Measurements from ENCODE around the gene PAIP2.

The PAIP2 gene

GRCh38 chr5:139378101-139378825, 36.6 kb downstream of the PAIP2 start:
- Histone ChIP-seq H2AFZ (ENCODE audit: low read length) (no peak overlapping the region), H4K20me1 (ENCODE audit: insufficient read depth, low read length, poor library complexity, severe bottlenecking) (peaks cover 1% of the 10 kb centered on the region), H3K79me2 (ENCODE audit: insufficient read depth, low read length) (no peaks in the 10 kb centered on the region), H3K9me3 (ENCODE audit: insufficient read depth, low read depth, low read length) (no peaks in the 10 kb centered on the region), H3K36me3 (ENCODE audit: insufficient read depth, low read length) (no peaks in the 10 kb centered on the region), H3K4me2 (ENCODE audit: low read depth, low read length, poor library complexity, severe bottlenecking) (no peak overlapping the region), H3K9me2 (replicated peaks; ENCODE audit: low read depth, low read length) (no peaks in the 10 kb centered on the region), H3K27me3 (ENCODE audit: insufficient read depth, low read length, poor library complexity, severe bottlenecking) (no peaks in the 10 kb centered on the region), H3K9ac (ENCODE audit: low read depth, low read length, poor library complexity, severe bottlenecking) (no peak overlapping the region), H3F3A (ENCODE audit: low read depth) (no peaks in the 10 kb centered on the region), H3K4me3 (ENCODE audit: low read length, poor library complexity, severe bottlenecking) (no peak overlapping the region), H3K4me1 (ENCODE audit: insufficient read depth, low read length, poor library complexity, severe bottlenecking) (peaks cover 15% of the 10 kb centered on the region)
- TF ChIP-seq EZH2phosphoT487 (IDR thresholded peaks at IDR 0.05; ENCODE audit: borderline replicate concordance) = no peak
- no peak for TF ChIP-seq CTCF (conservative IDR thresholded peaks at IDR 0.05; ENCODE audit: low read length)

- Histone ChIP-seq H3K9ac (ENCODE audit: low read depth, low read length, poor library complexity, severe bottlenecking) (no peak overlapping the region), H3F3A (ENCODE audit: low read depth) (no peaks in the 10 kb centered on the region)
- no peak for TF ChIP-seq EZH2phosphoT487 (IDR thresholded peaks at IDR 0.05; ENCODE audit: borderline replicate concordance)
- no peak for TF ChIP-seq CTCF (conservative IDR thresholded peaks at IDR 0.05; ENCODE audit: low read length)
Measured at GRCh38 chr5:139378941-139379361, 37.3 kb downstream of the PAIP2 start.

GRCh38 chr5:139379626-139380449, 38.2 kb downstream of the PAIP2 start:
- no peak overlapping the region for H3K9ac ChIP-seq (ENCODE audit: low read depth, low read length, poor library complexity, severe bottlenecking)
- no peaks in the 10 kb centered on the region for H3K36me3 ChIP-seq (ENCODE audit: insufficient read depth, low read length)
- no peaks in the 10 kb centered on the region for H3K27me3 ChIP-seq (ENCODE audit: insufficient read depth, low read length, poor library complexity, severe bottlenecking)
- H3K4me2 ChIP-seq (ENCODE audit: low read depth, low read length, poor library complexity, severe bottlenecking) = no peak overlapping the region
- H3K9me2 ChIP-seq (replicated peaks; ENCODE audit: low read depth, low read length) = no peaks in the 10 kb centered on the region
- no peaks in the 10 kb centered on the region for H3K9me3 ChIP-seq (ENCODE audit: insufficient read depth, low read depth, low read length)
- H3K4me1 ChIP-seq (ENCODE audit: insufficient read depth, low read length, poor library complexity, severe bottlenecking) = peaks cover 27% of the 10 kb centered on the region
- TF ChIP-seq EZH2phosphoT487 (IDR thresholded peaks at IDR 0.05; ENCODE audit: borderline replicate concordance) = no peak
- no peak for TF ChIP-seq CTCF (conservative IDR thresholded peaks at IDR 0.05; ENCODE audit: low read length)
- peaks cover 9% of the 10 kb centered on the region; the same call in 1 of the 2 replicates for H3K79me2 ChIP-seq (ENCODE audit: insufficient read depth, low read length)
- H3K4me3 ChIP-seq (ENCODE audit: low read length, poor library complexity, severe bottlenecking) = no peak overlapping the region
- H4K20me1 ChIP-seq (ENCODE audit: insufficient read depth, low read length, poor library complexity, severe bottlenecking) = peaks cover 14% of the 10 kb centered on the region
- H3F3A ChIP-seq (ENCODE audit: low read depth) = no peaks in the 10 kb centered on the region
- H2AFZ ChIP-seq (ENCODE audit: low read length) = no peak overlapping the region

More at GRCh38 chr5:139378941-139379361, 37.3 kb downstream of the PAIP2 start:
- Histone ChIP-seq H3K27me3 (ENCODE audit: insufficient read depth, low read length, poor library complexity, severe bottlenecking) (no peaks in the 10 kb centered on the region), H3K4me2 (ENCODE audit: low read depth, low read length, poor library complexity, severe bottlenecking) (no peak overlapping the region), H3K4me1 (ENCODE audit: insufficient read depth, low read length, poor library complexity, severe bottlenecking) (peaks cover 21% of the 10 kb centered on the region), H3K9me3 (ENCODE audit: insufficient read depth, low read depth, low read length) (no peaks in the 10 kb centered on the region), H3K9me2 (replicated peaks; ENCODE audit: low read depth, low read length) (no peaks in the 10 kb centered on the region), H2AFZ (ENCODE audit: low read length) (no peak overlapping the region), H4K20me1 (ENCODE audit: insufficient read depth, low read length, poor library complexity, severe bottlenecking) (peaks cover 5% of the 10 kb centered on the region), H3K4me3 (ENCODE audit: low read length, poor library complexity, severe bottlenecking) (no peak overlapping the region), H3K79me2 (ENCODE audit: insufficient read depth, low read length) (no peaks in the 10 kb centered on the region; the same call in 1 of the 2 replicates), H3K36me3 (ENCODE audit: insufficient read depth, low read length) (no peaks in the 10 kb centered on the region)

Data from Loucy (cell line).